Keratinocyte (primary cell): ENCODE data around the gene WDR1. TPM values are rescaled to one million over a fixed set of nuclear protein-coding genes. Genes with fewer than 3 reads are reported as not detected.

Experiments
- DNase-seq: peaks from one replicate; pipeline ENCODE4 v3.0.0-alpha.2; 2011; ENCODE audit warnings: low read depth, missing footprints, low spot score
- FAIRE-seq: peaks from 2 replicates; lab custom pipeline; 2011; peaks lifted over from hg19 to GRCh38; lab: Jason Lieb, UNC
- H2AFZ ChIP-seq: 2 replicates; pipeline ENCODE4 v1.6.0; 2012; ENCODE audit warnings: low read length, control low read depth, inconsistent platforms; ENCODE audit not compliant: control insufficient read depth
- H3K27ac ChIP-seq: 2 replicates; pipeline ENCODE4 v1.5.1; 2011; ENCODE audit warnings: low read length; ENCODE audit not compliant: control insufficient read depth, insufficient read depth
- H3K27me3 ChIP-seq: 3 replicates; pipeline ENCODE4 v1.6.0; 2011; ENCODE audit warnings: low read length; ENCODE audit not compliant: control insufficient read depth, insufficient read depth; ENCODE audit errors: extremely low read depth
- H3K36me3 ChIP-seq, 2 experiments: 2 replicates in 1 of 2; 3 replicates in 1 of 2; pipeline ENCODE4 v1.5.1; 2011; ENCODE audit warnings: low read length in 2 of 2, mild to moderate bottlenecking in 1 of 2; ENCODE audit not compliant: control insufficient read depth in 2 of 2, insufficient read depth in 2 of 2; ENCODE audit errors: extremely low read depth in 1 of 2
- H3K4me1 ChIP-seq: 3 replicates; pipeline ENCODE4 v1.5.1; 2011; ENCODE audit warnings: low read length; ENCODE audit not compliant: control insufficient read depth, insufficient read depth; ENCODE audit errors: extremely low read depth
- H3K4me2 ChIP-seq: 3 replicates; pipeline ENCODE4 v1.6.0; 2011; ENCODE audit warnings: low read depth, low read length; ENCODE audit not compliant: control insufficient read depth, insufficient read depth; ENCODE audit errors: extremely low read depth
- H3K4me3 ChIP-seq, 3 experiments: fragments of 200-600 bp in 1 of 3; sonication (generic) in 1 of 3; 2 replicates in 2 of 3; 3 replicates in 1 of 3; pipeline ENCODE4 v1.5.1; 2011 to 2016; ENCODE audit warnings: low read length in 3 of 3, mild to moderate bottlenecking in 3 of 3, control low read depth in 2 of 3, inconsistent platforms in 1 of 3, low read depth in 1 of 3, mixed read lengths in 1 of 3, mixed run types in 1 of 3, moderate library complexity in 1 of 3; ENCODE audit not compliant: control insufficient read depth in 2 of 3, insufficient read depth in 2 of 3; ENCODE audit errors: extremely low read depth in 1 of 3
- H3K79me2 ChIP-seq: 2 replicates; pipeline ENCODE4 v1.6.0; 2012; ENCODE audit warnings: low read length; ENCODE audit not compliant: control insufficient read depth, insufficient read depth
- H3K9ac ChIP-seq: 3 replicates; pipeline ENCODE4 v1.6.0; 2011; ENCODE audit warnings: low read length; ENCODE audit not compliant: control insufficient read depth, insufficient read depth; ENCODE audit errors: extremely low read depth
- H3K9me1 ChIP-seq: 3 replicates; pipeline ENCODE4 v1.6.0; 2011; ENCODE audit warnings: low read length; ENCODE audit not compliant: control insufficient read depth, insufficient read depth; ENCODE audit errors: extremely low read depth
- H3K9me3 ChIP-seq: 2 replicates; pipeline ENCODE4 v1.5.1; 2012; ENCODE audit warnings: low read depth, low read length; ENCODE audit not compliant: control insufficient read depth
- H4K20me1 ChIP-seq: 3 replicates; pipeline ENCODE4 v1.6.0; 2011; ENCODE audit warnings: low read length; ENCODE audit not compliant: control insufficient read depth, insufficient read depth; ENCODE audit errors: extremely low read depth
- EZH2 ChIP-seq: IDR thresholded peaks from one replicate; pipeline ENCODE4 v1.6.1; 2012; ENCODE audit warnings: inconsistent platforms, mild to moderate bottlenecking, low read length, moderate library complexity
- dilution Hi-C: fragments of 300-500 bp; cut with MboI; formaldehyde crosslinking; loops from one replicate; pipeline ENCODE4 v1.7.0; 2020; ENCODE audit warnings: low sequenced_read_pairs; ENCODE audit not compliant: extremely low pct_ligation_motif_present
- polyA plus RNA-seq, 5 experiments: library from polyadenylated mRNA; depleted of rRNA in 3 of 5; stranded (reverse) in 3 of 5; stranded (forward) in 1 of 5; unstranded in 1 of 5; fragments of >200 nt; gene quantifications; 1 replicate in 1 of 5; 2 replicates in 3 of 5; 3 replicates in 1 of 5; pipeline versions ENCODE4 v1.2.1 to v1.2.3, GENCODE V29; 2011 to 2012; ENCODE audit warnings: missing spikeins in 2 of 5, low read depth in 1 of 5, low replicate concordance in 1 of 5
- TF ChIP-seq, protein P1 (sequence below), 3 experiments: IDR thresholded peaks in 1 of 3; conservative IDR thresholded peaks in 1 of 3; optimal IDR thresholded peaks in 1 of 3; 2 replicates in 2 of 3; 3 replicates in 1 of 3; pipeline versions ENCODE3 to v1.5.1; 2011; ENCODE audit warnings: low read length in 3 of 3, mild to moderate bottlenecking in 3 of 3, moderate library complexity in 2 of 3, control low read depth in 1 of 3, inconsistent platforms in 1 of 3; ENCODE audit not compliant: insufficient read depth in 2 of 3; ENCODE audit errors: extremely low read depth in 1 of 3

The WDR1 gene
- polyA plus RNA-seq, 1 donor (not counting 4 experiments of a cell fraction or from before 2014, with no cell fraction given) = 423 TPM

DNA sequence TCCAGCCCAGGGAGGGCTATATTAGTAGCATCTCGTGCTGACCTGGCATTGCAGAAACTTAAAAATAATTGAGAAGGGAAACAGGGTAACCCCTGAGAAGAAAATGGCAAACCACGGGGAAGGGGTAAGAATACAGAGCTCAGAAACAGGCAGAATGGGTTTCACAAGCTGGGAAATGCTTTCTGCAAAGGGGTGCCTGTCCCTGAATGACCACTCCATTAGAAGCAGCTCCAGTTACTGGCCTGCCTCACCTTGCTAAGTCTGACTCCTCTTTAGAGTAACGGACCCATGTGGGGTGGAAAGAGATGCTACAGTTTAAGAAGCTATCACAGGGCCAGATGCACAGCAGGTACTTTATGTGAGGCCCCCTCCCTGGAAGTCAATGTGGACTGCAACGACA is 2.5 kb downstream of the WDR1 start:
- FAIRE-seq (no peak), DNase-seq (no peak)
- no peaks in the 10 kb centered on the region for H3K9me3 ChIP-seq
- H3K27me3 ChIP-seq = no peaks in the 10 kb centered on the region
- no peak overlapping the region for H3K27ac ChIP-seq
- no peak overlapping the region for H3K9ac ChIP-seq
- TF ChIP-seq EZH2 = no peak
- TF ChIP-seq, protein P1, sequence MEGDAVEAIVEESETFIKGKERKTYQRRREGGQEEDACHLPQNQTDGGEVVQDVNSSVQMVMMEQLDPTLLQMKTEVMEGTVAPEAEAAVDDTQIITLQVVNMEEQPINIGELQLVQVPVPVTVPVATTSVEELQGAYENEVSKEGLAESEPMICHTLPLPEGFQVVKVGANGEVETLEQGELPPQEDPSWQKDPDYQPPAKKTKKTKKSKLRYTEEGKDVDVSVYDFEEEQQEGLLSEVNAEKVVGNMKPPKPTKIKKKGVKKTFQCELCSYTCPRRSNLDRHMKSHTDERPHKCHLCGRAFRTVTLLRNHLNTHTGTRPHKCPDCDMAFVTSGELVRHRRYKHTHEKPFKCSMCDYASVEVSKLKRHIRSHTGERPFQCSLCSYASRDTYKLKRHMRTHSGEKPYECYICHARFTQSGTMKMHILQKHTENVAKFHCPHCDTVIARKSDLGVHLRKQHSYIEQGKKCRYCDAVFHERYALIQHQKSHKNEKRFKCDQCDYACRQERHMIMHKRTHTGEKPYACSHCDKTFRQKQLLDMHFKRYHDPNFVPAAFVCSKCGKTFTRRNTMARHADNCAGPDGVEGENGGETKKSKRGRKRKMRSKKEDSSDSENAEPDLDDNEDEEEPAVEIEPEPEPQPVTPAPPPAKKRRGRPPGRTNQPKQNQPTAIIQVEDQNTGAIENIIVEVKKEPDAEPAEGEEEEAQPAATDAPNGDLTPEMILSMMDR (optimal IDR thresholded peaks at IDR 0.05 in 1 of 3, IDR thresholded peaks at IDR 0.05 in 1 of 3, conservative IDR thresholded peaks at IDR 0.05 in 1 of 3; ENCODE audit: extremely low read depth in 1 of 3, insufficient read depth in 2 of 3, low read length in 3 of 3) = no peak
- no peak overlapping the region for H3K4me3 ChIP-seq
- H3K9me1 ChIP-seq = peaks cover 11% of the 10 kb centered on the region
- H3K4me1 ChIP-seq = peaks cover 45% of the 10 kb centered on the region
- H2AFZ ChIP-seq = no peak overlapping the region
- H3K36me3 ChIP-seq = peaks cover 39 to 66% of the 10 kb centered on the region in 2 experiments
- H3K4me2 ChIP-seq = no peak overlapping the region
- dilution Hi-C loops = no loop called here
- peaks cover 36% of the 10 kb centered on the region for H4K20me1 ChIP-seq
- H3K79me2 ChIP-seq = peaks cover 71% of the 10 kb centered on the region

DNA sequence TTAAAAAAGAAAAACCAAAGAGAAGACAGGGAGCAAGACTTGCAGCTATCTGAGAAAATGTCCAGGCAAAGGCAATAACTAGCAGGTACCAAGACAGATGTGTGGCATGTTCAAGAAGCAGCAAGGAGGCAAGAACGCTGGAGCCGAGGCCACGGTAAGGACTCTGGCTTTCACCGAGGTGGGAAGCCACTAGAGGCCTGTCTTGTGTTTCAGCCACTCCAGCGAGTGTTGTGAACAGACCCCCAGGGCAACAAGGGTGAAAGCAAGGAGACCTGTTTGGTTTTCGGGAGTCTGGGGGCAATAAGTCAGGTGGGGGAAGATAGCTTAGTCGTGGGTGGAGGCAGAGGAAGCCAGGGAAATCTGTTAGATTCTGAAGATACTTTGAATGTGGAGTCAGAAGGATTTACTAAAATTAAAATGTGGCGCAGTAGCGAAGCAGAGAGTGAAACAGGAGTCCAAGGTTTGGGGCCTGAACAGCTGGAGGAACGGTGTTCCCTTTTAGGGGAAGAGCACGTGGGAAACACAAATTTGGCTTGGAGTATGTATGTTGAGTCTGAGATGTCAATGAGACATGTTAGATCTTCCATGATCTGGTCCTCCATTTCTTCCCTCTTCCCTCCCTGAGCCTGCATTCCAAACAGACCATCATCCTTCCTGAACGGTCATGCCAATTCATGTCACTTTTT is 3.1 kb downstream of the WDR1 start:
- dilution Hi-C loops = no loop called here
- no peak overlapping the region for H3K9ac ChIP-seq
- H4K20me1 ChIP-seq = peaks cover 42% of the 10 kb centered on the region
- H3K27ac ChIP-seq = no peak overlapping the region
- DNase-seq (no peak), FAIRE-seq (no peak)
- peaks cover 39 to 69% of the 10 kb centered on the region in 2 experiments for H3K36me3 ChIP-seq
- H3K4me2 ChIP-seq = no peak overlapping the region
- H3K9me3 ChIP-seq = no peaks in the 10 kb centered on the region
- H3K4me3 ChIP-seq = no peak overlapping the region
- peaks cover 77% of the 10 kb centered on the region for H3K79me2 ChIP-seq
- H3K4me1 ChIP-seq = peaks cover 52% of the 10 kb centered on the region
- no peaks in the 10 kb centered on the region for H3K27me3 ChIP-seq
- TF ChIP-seq, protein P1 (optimal IDR thresholded peaks at IDR 0.05 in 1 of 3, IDR thresholded peaks at IDR 0.05 in 1 of 3, conservative IDR thresholded peaks at IDR 0.05 in 1 of 3; ENCODE audit: extremely low read depth in 1 of 3, insufficient read depth in 2 of 3, low read length in 3 of 3) = no peak
- TF ChIP-seq EZH2 = no peak
- H3K9me1 ChIP-seq = peaks cover 11% of the 10 kb centered on the region
- no peak overlapping the region for H2AFZ ChIP-seq
